H1 (cell line): ENCODE measurements around the gene UBE2Q2.

Experiments
- CTBP2 ChIP-seq: IDR thresholded peaks from 2 replicates; pipeline ENCODE4 v1.7.0; 2011; ENCODE audit warnings: borderline replicate concordance, mild to moderate bottlenecking, moderate library complexity, mixed read lengths, low read length; ENCODE audit not compliant: insufficient read depth, insufficient read length
- SP1 ChIP-seq: IDR thresholded peaks from 2 replicates; pipeline ENCODE4 v1.6.1; 2011; ENCODE audit warnings: low read depth, low read length

- no peak for TF ChIP-seq SP1
- TF ChIP-seq CTBP2: no peak
Measured at GRCh38 chr15:75884041-75884440, 40.8 kb downstream of the UBE2Q2 start.
